ENCODE measurements around the gene CRYBA1. TPM values are rescaled to one million over a fixed set of nuclear protein-coding genes. Genes with fewer than 3 reads are reported as not detected.

CRYBA1 gene
- total and polyA plus RNA-seq, 2 donors (not counting 3 experiments of a cell fraction or from before 2014, with no cell fraction given), result not detected

- no peak overlapping the region for H2AFZ ChIP-seq (ENCODE audit: low read depth, low read length)
- no peaks in the 10 kb centered on the region for H3K27me3 ChIP-seq (ENCODE audit: control insufficient read depth in 2 of 2, insufficient read depth in 2 of 2, low read length in 2 of 2)
- H3K4me1 ChIP-seq (ENCODE audit: control insufficient read depth, extremely low read depth, insufficient read depth, low read length), result peaks cover 8% of the 10 kb centered on the region
- DNase-seq (ENCODE audit: low read depth, low spot score), result no peak
- no peak overlapping the region for H3K9ac ChIP-seq (replicated peaks; ENCODE audit: extremely low read depth, insufficient read depth, low read length)
- H3K79me2 ChIP-seq (ENCODE audit: control insufficient read depth, insufficient read depth, low read length), result no peaks in the 10 kb centered on the region
- H3K4me3 ChIP-seq (replicated peaks in 1 of 3; ENCODE audit: insufficient read depth in 1 of 3, low read depth in 1 of 3, low read length in 3 of 3), result no peak overlapping the region
- TF ChIP-seq FOS (IDR thresholded peaks at IDR 0.05; ENCODE audit: borderline replicate concordance, insufficient read depth, low read length) (no peak), JUN (IDR thresholded peaks at IDR 0.05; ENCODE audit: borderline replicate concordance, insufficient read depth, insufficient read length, low read depth) (no peak), POLR2AphosphoS5 (IDR thresholded peaks at IDR 0.05; ENCODE audit: insufficient read depth, low read depth, low read length) (no peak), GATA2 (IDR thresholded peaks at IDR 0.05; ENCODE audit: insufficient read depth, insufficient read length, low read depth, low read length) (no peak), MYC (IDR thresholded peaks at IDR 0.05; ENCODE audit: low read depth, low read length) (no peak), CTCF (IDR thresholded peaks at IDR 0.05; ENCODE audit: extremely low read depth in 1 of 2, insufficient read depth in 1 of 2, low read depth in 1 of 2, low read length in 2 of 2) (no peak), EZH2 (IDR thresholded peaks at IDR 0.05; ENCODE audit: borderline replicate concordance, low read depth, low read length, severe bottlenecking) (no peak), POLR2A (IDR thresholded peaks at IDR 0.05; ENCODE audit: low read depth, low read length) (no peak)
- TF ChIP-seq, protein P1, sequence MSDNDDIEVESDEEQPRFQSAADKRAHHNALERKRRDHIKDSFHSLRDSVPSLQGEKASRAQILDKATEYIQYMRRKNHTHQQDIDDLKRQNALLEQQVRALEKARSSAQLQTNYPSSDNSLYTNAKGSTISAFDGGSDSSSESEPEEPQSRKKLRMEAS (IDR thresholded peaks at IDR 0.05; ENCODE audit: insufficient read depth, insufficient read length), result no peak
- no peak for FAIRE-seq
- dilution Hi-C loops (cut with MboI; ENCODE audit: extremely low pct_ligation_motif_present, low sequenced_read_pairs), result no loop called here
- H3K27ac ChIP-seq (ENCODE audit: insufficient read depth, low read depth, low read length), result no peak overlapping the region
- H3K4me2 ChIP-seq (ENCODE audit: insufficient read depth, low read length), result no peak overlapping the region
- intact Hi-C loops (cut with micrococcal nuclease), result no loop called here
- H3K9me3 ChIP-seq (replicated peaks; ENCODE audit: control insufficient read depth, insufficient read depth, low read length), result no peaks in the 10 kb centered on the region
- BruUV-seq (replicated peaks), result no TSS peak
- H4K20me1 ChIP-seq (replicated peaks; ENCODE audit: control insufficient read depth, extremely low read depth, insufficient read depth, low read length), result no peaks in the 10 kb centered on the region
- ChIA-PET POLR2A (no interaction called here), CTCF (interaction anchor here (1.0 to 2.5 kb wide), 4 partner anchors 14 to 56 kb away, joined by 3 to 13 read pairs (median 4); partner anchors contain the start of gene MYO18A)
- H3K36me3 ChIP-seq (ENCODE audit: control insufficient read depth in 2 of 2, extremely low read depth in 1 of 2, insufficient read depth in 2 of 2, low read length in 2 of 2), result no peaks in the 10 kb centered on the region
- H3K9me1 ChIP-seq (replicated peaks; ENCODE audit: control insufficient read depth, extremely low read depth, insufficient read depth, low read length), result no peaks in the 10 kb centered on the region
Measured at GRCh38 chr17:29235904-29236303, 10.8 kb upstream of the CRYBA1 start.
